BLaER1 treated with 17β-estradiol and CSF1 and Interleukin-3, amounts not matched to agents 10 nM and 100 nM (cell line): Measurements from ENCODE around the gene BICRA.
"Not testable (repeated sequence)": the region's sequence is repeated elsewhere in the genome, so short reads cannot be mapped to it uniquely, and the experiment has no call there.

Experiments used
- H3K27ac ChIP-seq, 11 experiments: shearing (Covaris generic); formaldehyde crosslinking; 2 replicates each; pipeline ENCODE4 v1.8.1; 2022
- H3K27me3 ChIP-seq, 11 experiments: shearing (Covaris generic); formaldehyde crosslinking; 2 replicates each; pipeline ENCODE4 v1.8.1; 2022
- H3K36me3 ChIP-seq, 11 experiments: shearing (Covaris generic); formaldehyde crosslinking; 2 replicates each; pipeline ENCODE4 v1.8.1; 2022
- H3K4me1 ChIP-seq, 10 experiments: shearing (Covaris generic); formaldehyde crosslinking; 2 replicates each; pipeline ENCODE4 v1.8.1; 2022
- H3K4me2 ChIP-seq, 11 experiments: shearing (Covaris generic); formaldehyde crosslinking; 2 replicates each; pipeline ENCODE4 v1.8.1; 2022
- H3K4me3 ChIP-seq, 10 experiments: shearing (Covaris generic); formaldehyde crosslinking; 2 replicates each; pipeline ENCODE4 v1.8.1; 2022
- H3K9ac ChIP-seq, 11 experiments: shearing (Covaris generic); formaldehyde crosslinking; 2 replicates each; pipeline ENCODE4 v1.8.1; 2022
- H3K9me3 ChIP-seq, 11 experiments: shearing (Covaris generic); formaldehyde crosslinking; replicated peaks in 1 of 11; 2 replicates each; pipeline ENCODE4 v1.8.1; 2022
- H4K20me1 ChIP-seq, 11 experiments: shearing (Covaris generic); formaldehyde crosslinking; 2 replicates each; pipeline ENCODE4 v1.8.1; 2022
- Cebpa-rat ChIP-seq, 11 experiments: shearing (Covaris generic); IDR thresholded peaks; 2 replicates each; pipeline ENCODE4 v1.8.1; 2022

The BICRA gene

DNA sequence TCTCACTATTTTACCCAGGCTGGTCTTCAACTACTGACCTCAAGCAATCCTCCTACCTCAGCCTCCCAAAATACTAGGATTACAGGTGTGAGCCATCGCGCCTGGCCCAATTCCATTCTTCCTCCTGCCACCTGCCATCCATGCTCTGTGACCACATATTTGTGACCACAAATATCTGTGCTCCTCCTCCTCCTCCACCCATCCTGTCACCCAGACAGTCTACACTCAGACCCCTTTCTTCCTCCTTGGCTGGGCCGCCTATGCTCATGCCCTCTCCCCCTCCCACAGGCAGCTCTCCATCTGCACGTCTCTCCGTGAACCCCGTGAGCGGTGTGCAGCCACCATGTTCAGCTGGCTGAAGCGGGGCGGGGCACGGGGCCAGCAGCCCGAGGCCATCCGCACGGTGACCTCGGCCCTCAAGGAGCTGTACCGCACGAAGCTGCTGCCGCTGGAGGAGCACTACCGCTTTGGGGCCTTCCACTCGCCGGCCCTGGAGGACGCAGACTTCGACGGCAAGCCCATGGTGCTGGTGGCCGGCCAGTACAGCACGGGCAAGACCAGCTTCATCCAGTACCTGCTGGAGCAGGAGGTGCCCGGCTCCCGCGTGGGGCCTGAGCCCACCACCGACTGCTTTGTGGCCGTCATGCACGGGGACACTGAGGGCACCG, 107.5 kb downstream of the BICRA start:
- H3K27ac ChIP-seq = no peak overlapping the region
- H3K27me3 ChIP-seq = no peaks in the 10 kb centered on the region
- no peaks in the 10 kb centered on the region for H4K20me1 ChIP-seq
- no peak overlapping the region for H3K9ac ChIP-seq
- H3K36me3 ChIP-seq = no peaks in the 10 kb centered on the region
- no peak overlapping the region for H3K4me3 ChIP-seq
- no peak for TF ChIP-seq Cebpa-rat (IDR thresholded peaks at IDR 0.05)
- peaks cover 0 to 14% (median 7%) of the 10 kb centered on the region in 11 experiments; a peak in 6 of 22 replicates for H3K9me3 ChIP-seq
- peaks cover 0 to 11% (median 4%) of the 10 kb centered on the region in 10 experiments; a peak in 9 of 20 replicates for H3K4me1 ChIP-seq
- H3K4me2 ChIP-seq = no peak overlapping the region; a peak in 1 of 22 replicates

DNA sequence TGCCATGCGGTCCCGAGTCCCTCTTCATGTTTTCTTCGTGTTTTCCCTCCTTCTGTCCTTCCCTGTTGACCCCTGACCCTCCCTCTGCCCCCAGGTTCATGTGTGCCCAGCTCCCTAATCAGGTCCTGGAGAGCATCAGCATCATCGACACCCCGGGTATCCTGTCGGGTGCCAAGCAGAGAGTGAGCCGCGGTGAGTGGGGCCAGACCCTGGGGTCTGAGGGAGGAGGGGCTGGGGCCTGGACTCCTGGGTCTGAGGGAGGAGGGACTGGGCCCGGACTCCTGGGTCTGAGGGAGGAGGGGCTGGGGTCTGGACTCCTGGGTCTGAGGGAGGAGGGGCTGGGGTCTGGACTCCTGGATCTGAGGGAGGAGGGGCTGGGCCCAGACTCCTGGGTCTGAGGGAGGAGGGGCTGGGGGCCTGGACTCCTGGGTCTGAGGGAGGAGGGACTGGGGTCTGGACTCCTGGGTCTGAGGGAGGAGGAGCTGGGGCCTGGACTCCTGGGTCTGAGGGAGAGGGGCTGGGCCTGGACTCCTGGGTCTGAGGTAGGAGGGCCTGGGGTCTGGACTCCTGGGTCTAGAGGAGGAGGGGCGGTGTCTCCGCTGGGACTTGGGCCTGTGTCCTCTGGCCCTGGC, 109.6 kb downstream of the BICRA start:
- H3K4me2 ChIP-seq, H4K20me1 ChIP-seq, H3K4me3 ChIP-seq, H3K27me3 ChIP-seq, H3K27ac ChIP-seq, H3K36me3 ChIP-seq, H3K9ac ChIP-seq: not testable (repeated sequence)
- peaks cover 5 to 13% (median 8%) of the 10 kb centered on the region in 10 experiments; a peak in 13 of 20 replicates for H3K4me1 ChIP-seq
- peaks cover 0 to 13% (median 7%) of the 10 kb centered on the region in 11 experiments; a peak in 6 of 22 replicates for H3K9me3 ChIP-seq

- Histone ChIP-seq H3K4me1 (peaks cover 5 to 20% (median 15%) of the 10 kb centered on the region in 10 experiments; a peak in 13 of 20 replicates), H3K4me2 (no peak overlapping the region; a peak in 1 of 22 replicates), H3K4me3 (no peak overlapping the region), H3K27ac (no peak overlapping the region), H3K36me3 (no peaks in the 10 kb centered on the region), H3K27me3 (no peaks in the 10 kb centered on the region), H3K9me3 (peaks cover 0 to 6% (median 4%) of the 10 kb centered on the region in 11 experiments; a peak in 6 of 22 replicates), H3K9ac (no peak overlapping the region; a peak in 1 of 22 replicates), H4K20me1 (no peaks in the 10 kb centered on the region)
- no peak for TF ChIP-seq Cebpa-rat (IDR thresholded peaks at IDR 0.05)
Measured at GRCh38 chr19:47719047-47719859, 110.3 kb downstream of the BICRA start.

DNA sequence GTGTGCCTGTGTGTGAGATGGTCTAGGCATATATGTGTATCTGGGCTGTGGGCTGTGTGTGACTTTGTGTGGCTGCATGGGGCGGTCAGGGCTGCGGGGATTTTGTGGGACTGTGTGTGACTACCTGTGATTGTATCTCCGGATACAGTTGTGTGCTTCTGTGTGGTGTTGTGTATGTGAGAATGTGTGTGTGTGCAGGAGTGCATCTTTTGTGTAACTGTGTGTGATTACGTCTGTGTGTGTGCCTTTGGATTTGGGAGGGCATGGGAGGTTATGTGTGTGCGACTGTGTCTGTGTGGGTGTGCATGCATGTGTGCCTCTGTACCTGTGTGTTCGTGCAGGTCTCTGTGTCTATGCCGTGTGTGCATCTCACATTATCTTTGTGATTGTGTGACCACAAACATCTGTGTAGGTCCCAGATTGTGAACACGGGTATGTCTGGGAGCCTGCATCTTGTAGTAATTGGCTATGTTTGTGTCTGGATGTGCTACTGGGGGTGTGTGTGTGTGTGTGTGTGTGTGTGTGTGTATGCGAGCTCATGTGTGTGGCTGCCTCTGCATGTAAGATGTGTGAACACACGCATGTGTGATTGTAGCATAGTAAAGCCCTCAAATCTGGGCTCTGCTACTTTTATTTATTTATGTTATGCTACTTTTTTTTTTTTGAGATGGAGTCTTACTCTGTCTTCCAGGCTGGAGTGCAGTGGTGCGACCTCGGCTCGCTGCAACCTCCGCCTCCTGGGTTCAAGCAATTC, 111.9 kb downstream of the BICRA start:
- Histone ChIP-seq H4K20me1 (no peaks in the 10 kb centered on the region), H3K27me3 (no peaks in the 10 kb centered on the region), H3K4me3 (no peak overlapping the region), H3K9ac (no peak overlapping the region), H3K4me2 (no peak overlapping the region), H3K27ac (no peak overlapping the region), H3K9me3 (0 out of 22 replicates have a peak, but pooled peaks cover 0 to under 1% (median 0%) of the 10 kb centered on the region in 11 experiments), H3K4me1 (peaks cover 5 to 26% (median 17%) of the 10 kb centered on the region in 10 experiments; a peak in 16 of 20 replicates), H3K36me3 (no peaks in the 10 kb centered on the region)
- TF ChIP-seq Cebpa-rat (IDR thresholded peaks at IDR 0.05) = no peak

GRCh38 chr19:47723581-47723940, 114.6 kb downstream of the BICRA start:
- Histone ChIP-seq H3K4me2 (peak overlapping the region in 7 of 11 experiments; percentile 3 to 62 (median 53); a peak in 11 of 22 replicates), H3K9me3 (peaks cover 0 to 11% (median 0%) of the 10 kb centered on the region in 11 experiments; a peak in 2 of 22 replicates), H3K36me3 (no peaks in the 10 kb centered on the region), H3K4me3 (no peak overlapping the region), H3K9ac (no peak overlapping the region), H3K27ac (no peak overlapping the region), H4K20me1 (no peaks in the 10 kb centered on the region), H3K27me3 (no peaks in the 10 kb centered on the region), H3K4me1 (peaks cover 5 to 38% (median 27%) of the 10 kb centered on the region in 10 experiments; a peak in 18 of 20 replicates)
- TF ChIP-seq Cebpa-rat (IDR thresholded peaks at IDR 0.05) = peak; percentile 57 to 83 (median 76); a peak in 20 of 22 replicates

- peaks cover 0 to 13% (median 5%) of the 10 kb centered on the region in 11 experiments; a peak in 8 of 22 replicates for H3K27me3 ChIP-seq
Measured at GRCh38 chr19:47725759-47726401, 116.9 kb downstream of the BICRA start.

GRCh38 chr19:47726467-47726866, 117.5 kb downstream of the BICRA start:
- Histone ChIP-seq H4K20me1 (no peaks in the 10 kb centered on the region), H3K9me3 (peaks cover 0 to 11% (median 0%) of the 10 kb centered on the region in 11 experiments; a peak in 2 of 22 replicates), H3K36me3 (no peaks in the 10 kb centered on the region), H3K4me2 (peak overlapping the region in 9 of 11 experiments; percentile 4 to 56 (median 27); a peak in 12 of 22 replicates), H3K27me3 (peaks cover 0 to 13% (median 5%) of the 10 kb centered on the region in 11 experiments; a peak in 8 of 22 replicates), H3K4me3 (no peak overlapping the region), H3K4me1 (peaks cover 13 to 51% (median 37%) of the 10 kb centered on the region in 10 experiments), H3K27ac (peak overlapping the region in 3 of 11 experiments; percentile 7 to 33 (median 15); a peak in 1 of 22 replicates), H3K9ac (no peak overlapping the region)
- TF ChIP-seq Cebpa-rat (IDR thresholded peaks at IDR 0.05) = peak in 7 of 11 experiments; percentile 21 to 59 (median 48); a peak in 9 of 22 replicates

More at GRCh38 chr19:47725759-47726401, 116.9 kb downstream of the BICRA start:
- Histone ChIP-seq H3K4me1 (peaks cover 13 to 51% (median 37%) of the 10 kb centered on the region in 10 experiments), H3K9me3 (peaks cover 0 to 11% (median 0%) of the 10 kb centered on the region in 11 experiments; a peak in 2 of 22 replicates), H3K36me3 (no peaks in the 10 kb centered on the region), H3K9ac (no peak overlapping the region), H3K27ac (peak overlapping the region in 3 of 11 experiments; percentile 7 to 33 (median 15); a peak in 2 of 22 replicates), H3K4me2 (peak overlapping the region in 8 of 11 experiments; percentile 4 to 56 (median 30); a peak in 11 of 22 replicates), H3K4me3 (no peak overlapping the region), H4K20me1 (no peaks in the 10 kb centered on the region)
- no peak; a peak in 1 of 22 replicates for TF ChIP-seq Cebpa-rat (IDR thresholded peaks at IDR 0.05)

DNA sequence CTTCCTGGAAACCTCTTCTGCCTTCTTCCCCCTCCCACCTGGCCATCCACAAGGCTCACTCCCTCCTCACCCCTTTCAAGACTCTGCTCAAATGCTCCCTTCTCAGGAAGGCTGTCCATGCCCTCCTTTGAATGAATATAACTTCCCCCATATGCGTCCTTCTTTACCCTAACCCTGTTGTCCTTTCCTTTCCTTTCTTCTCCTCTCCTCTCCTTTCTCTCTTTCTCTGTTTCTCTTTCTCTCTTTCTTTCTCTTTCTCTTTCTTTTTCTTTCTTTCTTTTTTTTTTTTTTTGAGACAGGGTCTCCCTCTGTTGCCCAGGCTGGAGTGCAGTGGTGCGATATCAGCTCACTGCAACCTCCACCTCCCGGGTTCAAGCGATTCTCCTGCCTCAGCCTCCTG, 119.4 kb downstream of the BICRA start:
- not testable (repeated sequence) for H3K36me3 ChIP-seq, H3K9ac ChIP-seq, H3K4me2 ChIP-seq, H3K27ac ChIP-seq, H3K4me3 ChIP-seq, H4K20me1 ChIP-seq
- peaks cover 0 to 11% (median 0%) of the 10 kb centered on the region in 11 experiments; a peak in 2 of 22 replicates for H3K9me3 ChIP-seq
- H3K4me1 ChIP-seq = peaks cover 13 to 45% (median 32%) of the 10 kb centered on the region in 10 experiments
- H3K27me3 ChIP-seq = peaks cover 0 to 13% (median 5%) of the 10 kb centered on the region in 11 experiments; a peak in 8 of 22 replicates
